Loucy (cell line): Measurements from ENCODE around the gene NMT1.

ENCODE experiments used
- H2AFZ ChIP-seq: fragments of 200-600 bp; sonication (generic); 2 replicates; pipeline ENCODE4 v1.6.0; 2016; ENCODE audit warnings: antibody characterized with exemption, mild to moderate bottlenecking, low read length, moderate library complexity
- H3F3A ChIP-seq: fragments of 200-600 bp; 2 replicates; pipeline ENCODE4 v1.6.0; 2016; ENCODE audit warnings: antibody characterized with exemption, low read depth, mild to moderate bottlenecking
- H3K27me3 ChIP-seq: fragments of 200-600 bp; sonication (generic); 2 replicates; pipeline ENCODE4 v1.6.1; 2014; ENCODE audit warnings: low read length, mild to moderate bottlenecking; ENCODE audit not compliant: insufficient read depth, poor library complexity, severe bottlenecking
- H3K36me3 ChIP-seq: fragments of 200-600 bp; sonication (generic); 2 replicates; pipeline ENCODE4 v1.6.1; 2016; ENCODE audit warnings: low read length; ENCODE audit not compliant: insufficient read depth
- H3K4me1 ChIP-seq: fragments of 200-600 bp; sonication (generic); 2 replicates; pipeline ENCODE4 v1.5.1; 2014; ENCODE audit warnings: low read length, mild to moderate bottlenecking; ENCODE audit not compliant: insufficient read depth, poor library complexity, severe bottlenecking
- H3K4me2 ChIP-seq: fragments of 200-600 bp; sonication (generic); 2 replicates; pipeline ENCODE4 v1.6.0; 2014; ENCODE audit warnings: antibody characterized with exemption, low read length, low read depth, mild to moderate bottlenecking; ENCODE audit not compliant: poor library complexity, severe bottlenecking
- H3K4me3 ChIP-seq: fragments of 200-600 bp; sonication (generic); 2 replicates; pipeline ENCODE4 v1.5.1; 2014; ENCODE audit warnings: low read length, mild to moderate bottlenecking, mixed read lengths; ENCODE audit not compliant: poor library complexity, severe bottlenecking
- H3K79me2 ChIP-seq: fragments of 200-600 bp; sonication (generic); 2 replicates; pipeline ENCODE4 v1.6.1; 2014; ENCODE audit warnings: low read length; ENCODE audit not compliant: insufficient read depth
- H3K9ac ChIP-seq: fragments of 200-600 bp; sonication (generic); 2 replicates; pipeline ENCODE4 v1.6.0; 2014; ENCODE audit warnings: mild to moderate bottlenecking, low read depth, low read length, moderate library complexity; ENCODE audit not compliant: poor library complexity, severe bottlenecking
- H3K9me2 ChIP-seq: fragments of 200-600 bp; sonication (generic); replicated peaks from 2 replicates; pipeline ENCODE4 v1.6.1; 2016; ENCODE audit warnings: low read depth, low read length, mixed read lengths
- H3K9me3 ChIP-seq: fragments of 200-600 bp; sonication (generic); 2 replicates; pipeline ENCODE4 v1.6.1; 2014; ENCODE audit warnings: mild to moderate bottlenecking, antibody characterized with exemption, low read length, low read depth; ENCODE audit not compliant: insufficient read depth
- H4K20me1 ChIP-seq: fragments of 200-600 bp; sonication (generic); 2 replicates; pipeline ENCODE4 v1.6.0; 2014; ENCODE audit warnings: antibody characterized with exemption, low read length, mild to moderate bottlenecking; ENCODE audit not compliant: insufficient read depth, poor library complexity, severe bottlenecking
- EZH2phosphoT487 ChIP-seq: fragments of 200-600 bp; IDR thresholded peaks from 2 replicates; pipeline ENCODE4 v1.6.1; 2018; ENCODE audit warnings: antibody characterized with exemption, mild to moderate bottlenecking, moderate library complexity, borderline replicate concordance
- TF ChIP-seq, protein P1 (sequence below): fragments of 200-600 bp; sonication (generic); conservative IDR thresholded peaks from 2 replicates; pipeline ENCODE4 v1.5.1; 2014; ENCODE audit warnings: mild to moderate bottlenecking, antibody characterized with exemption, low read length

The NMT1 gene

DNA sequence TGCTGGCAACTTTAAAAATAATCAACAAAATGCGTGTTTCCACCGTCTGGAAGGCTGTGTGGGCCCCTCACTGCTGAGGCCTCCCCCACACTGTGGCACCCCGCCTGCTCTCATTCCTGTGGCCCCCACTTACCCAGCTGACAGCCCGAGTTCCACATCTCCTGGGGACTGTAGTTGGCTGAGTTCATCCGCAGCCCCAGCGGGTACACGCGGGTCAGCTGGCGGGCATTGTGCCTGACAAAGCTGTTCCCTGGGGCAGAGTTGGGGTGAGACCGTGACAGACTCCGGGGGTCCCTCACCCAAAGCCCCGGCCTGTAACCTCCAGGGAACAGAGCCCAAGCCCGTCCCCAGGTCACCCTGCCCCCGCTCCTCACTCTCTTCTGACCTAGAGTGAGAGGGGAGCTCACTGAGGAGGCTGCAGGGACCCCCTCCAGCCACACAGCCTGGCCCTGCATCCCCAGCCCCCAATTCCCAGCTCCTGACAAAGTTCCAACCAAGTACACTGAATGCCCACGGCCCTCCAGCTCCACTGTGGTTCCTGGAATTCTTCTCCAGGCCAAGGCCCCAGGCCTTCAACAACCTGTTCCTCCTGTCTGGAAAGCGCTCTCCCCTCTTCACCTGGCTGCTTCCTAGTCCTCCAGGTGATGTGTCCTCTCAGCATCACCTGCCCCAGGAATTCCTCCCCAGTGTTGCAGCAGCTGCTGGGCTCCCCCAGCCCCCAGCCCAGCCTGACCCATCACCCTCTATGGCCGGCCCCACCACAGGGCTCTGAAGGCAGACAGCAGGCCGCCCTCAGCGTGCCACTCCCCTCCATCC lies 53.2 kb downstream of the NMT1 start:
- Histone ChIP-seq H3F3A (no peaks in the 10 kb centered on the region), H3K36me3 (no peaks in the 10 kb centered on the region), H2AFZ (no peak overlapping the region), H3K9me3 (no peaks in the 10 kb centered on the region), H3K4me3 (no peak overlapping the region), H3K79me2 (no peaks in the 10 kb centered on the region), H3K4me2 (no peak overlapping the region), H3K9me2 (no peaks in the 10 kb centered on the region), H4K20me1 (no peaks in the 10 kb centered on the region), H3K27me3 (no peaks in the 10 kb centered on the region), H3K9ac (no peak overlapping the region), H3K4me1 (no peaks in the 10 kb centered on the region)
- no peak for TF ChIP-seq EZH2phosphoT487
- TF ChIP-seq, protein P1, sequence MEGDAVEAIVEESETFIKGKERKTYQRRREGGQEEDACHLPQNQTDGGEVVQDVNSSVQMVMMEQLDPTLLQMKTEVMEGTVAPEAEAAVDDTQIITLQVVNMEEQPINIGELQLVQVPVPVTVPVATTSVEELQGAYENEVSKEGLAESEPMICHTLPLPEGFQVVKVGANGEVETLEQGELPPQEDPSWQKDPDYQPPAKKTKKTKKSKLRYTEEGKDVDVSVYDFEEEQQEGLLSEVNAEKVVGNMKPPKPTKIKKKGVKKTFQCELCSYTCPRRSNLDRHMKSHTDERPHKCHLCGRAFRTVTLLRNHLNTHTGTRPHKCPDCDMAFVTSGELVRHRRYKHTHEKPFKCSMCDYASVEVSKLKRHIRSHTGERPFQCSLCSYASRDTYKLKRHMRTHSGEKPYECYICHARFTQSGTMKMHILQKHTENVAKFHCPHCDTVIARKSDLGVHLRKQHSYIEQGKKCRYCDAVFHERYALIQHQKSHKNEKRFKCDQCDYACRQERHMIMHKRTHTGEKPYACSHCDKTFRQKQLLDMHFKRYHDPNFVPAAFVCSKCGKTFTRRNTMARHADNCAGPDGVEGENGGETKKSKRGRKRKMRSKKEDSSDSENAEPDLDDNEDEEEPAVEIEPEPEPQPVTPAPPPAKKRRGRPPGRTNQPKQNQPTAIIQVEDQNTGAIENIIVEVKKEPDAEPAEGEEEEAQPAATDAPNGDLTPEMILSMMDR, result no peak

DNA sequence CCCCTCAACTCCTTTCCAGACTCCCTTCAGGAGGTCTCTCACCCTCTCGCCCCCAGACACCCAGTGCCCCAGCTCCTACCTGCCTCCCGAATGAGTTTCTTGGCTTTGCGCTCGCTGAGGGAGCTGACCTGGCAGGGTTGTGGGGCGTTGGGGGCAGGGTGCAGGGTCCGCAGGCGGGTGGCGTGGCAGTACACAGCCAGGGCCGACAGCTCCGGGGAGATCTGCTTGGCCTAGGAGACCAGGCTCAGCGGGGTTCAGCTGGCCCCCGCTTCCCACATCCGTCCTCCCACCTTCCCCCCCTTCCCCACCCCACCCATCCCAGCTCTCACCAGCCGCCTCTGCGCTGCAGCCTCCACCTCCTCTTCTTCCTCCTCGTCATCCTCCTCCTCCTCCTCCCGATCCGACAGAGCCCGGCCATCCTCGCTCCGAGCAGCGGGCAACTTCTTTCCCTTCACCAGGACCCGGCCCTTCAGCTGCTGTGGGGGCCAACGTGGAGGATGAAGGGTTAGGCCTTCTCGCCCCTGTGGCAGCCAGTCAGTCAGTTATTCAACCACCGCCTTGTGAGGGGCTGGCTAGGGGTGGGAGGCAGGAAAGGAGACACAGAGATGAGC lies 54.0 kb downstream of the NMT1 start:
- no peaks in the 10 kb centered on the region for H3K4me1 ChIP-seq
- no peaks in the 10 kb centered on the region for H3K79me2 ChIP-seq
- H3K9me3 ChIP-seq, result no peaks in the 10 kb centered on the region
- H3K4me3 ChIP-seq, result no peak overlapping the region
- no peak overlapping the region for H3K4me2 ChIP-seq
- H3K27me3 ChIP-seq, result no peaks in the 10 kb centered on the region
- H2AFZ ChIP-seq, result no peak overlapping the region
- no peak for TF ChIP-seq EZH2phosphoT487
- TF ChIP-seq, protein P1, result no peak
- H3K9me2 ChIP-seq, result no peaks in the 10 kb centered on the region
- no peak overlapping the region for H3K9ac ChIP-seq
- H3K36me3 ChIP-seq, result no peaks in the 10 kb centered on the region
- no peaks in the 10 kb centered on the region for H4K20me1 ChIP-seq
- H3F3A ChIP-seq, result no peaks in the 10 kb centered on the region

DNA sequence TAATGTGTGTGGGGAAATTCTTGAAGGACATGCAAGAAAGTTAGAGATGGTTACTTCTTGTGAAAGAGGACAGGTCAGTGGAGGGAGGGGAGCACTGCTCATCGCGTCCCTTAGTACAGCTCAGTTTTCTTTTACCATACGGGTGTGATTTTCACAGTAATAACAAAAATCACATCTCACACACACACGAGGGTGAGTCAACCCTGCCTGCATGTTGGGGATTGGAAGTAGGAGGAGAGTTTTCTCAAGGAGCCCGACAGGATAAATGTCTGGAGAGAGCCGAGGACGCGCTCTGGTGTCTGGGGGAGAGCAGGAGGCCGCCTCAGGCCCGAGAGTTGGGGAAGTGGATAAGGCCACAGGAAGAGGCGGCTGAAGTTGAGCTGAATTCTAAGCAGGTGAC lies 54.8 kb downstream of the NMT1 start:
- TF ChIP-seq, protein P1, result no peak
- TF ChIP-seq EZH2phosphoT487, result no peak
- Histone ChIP-seq H3K9me2 (no peaks in the 10 kb centered on the region), H3K9ac (no peak overlapping the region), H4K20me1 (no peaks in the 10 kb centered on the region), H3K4me3 (no peak overlapping the region), H3K36me3 (no peaks in the 10 kb centered on the region), H3K27me3 (no peaks in the 10 kb centered on the region), H2AFZ (no peak overlapping the region), H3K4me1 (no peaks in the 10 kb centered on the region), H3K79me2 (no peaks in the 10 kb centered on the region), H3K9me3 (no peaks in the 10 kb centered on the region), H3K4me2 (no peak overlapping the region), H3F3A (no peaks in the 10 kb centered on the region)
